OCI-LY1 (cell line): ENCODE results near the gene WDR59.

ENCODE experiments used
- H2AFZ ChIP-seq: fragments of 200-600 bp; sonication (generic), shearing (Covaris generic); 2 replicates; pipeline ENCODE4 v1.6.0; 2014; ENCODE audit warnings: antibody characterized with exemption, mild to moderate bottlenecking, low read length
- H3F3A ChIP-seq: fragments of 200-600 bp; sonication (generic), shearing (Covaris generic); 2 replicates; pipeline ENCODE4 v1.6.0; 2014; ENCODE audit warnings: mild to moderate bottlenecking, antibody characterized with exemption, low read length, moderate library complexity; ENCODE audit not compliant: insufficient read depth
- H3K27ac ChIP-seq: fragments of 200-600 bp; sonication (generic); 2 replicates; pipeline ENCODE4 v1.5.1; 2014; ENCODE audit warnings: low read length, mixed run types, mild to moderate bottlenecking, low read depth; ENCODE audit not compliant: poor library complexity, severe bottlenecking
- H3K27me3 ChIP-seq: fragments of 200-600 bp; sonication (generic); 2 replicates; pipeline ENCODE4 v1.6.0; 2014; ENCODE audit warnings: antibody characterized with exemption, mild to moderate bottlenecking, low read length, moderate library complexity; ENCODE audit not compliant: insufficient read depth
- H3K36me3 ChIP-seq: fragments of 200-600 bp; sonication (generic); 2 replicates; pipeline ENCODE4 v1.6.1; 2014; ENCODE audit warnings: mild to moderate bottlenecking, antibody characterized with exemption, low read length, moderate library complexity, mixed read lengths; ENCODE audit not compliant: insufficient read depth
- H3K4me1 ChIP-seq: fragments of 200-600 bp; sonication (generic); 2 replicates; pipeline ENCODE4 v1.5.1; 2014; ENCODE audit warnings: mild to moderate bottlenecking, low read length, moderate library complexity; ENCODE audit not compliant: insufficient read depth, severe bottlenecking
- H3K4me2 ChIP-seq: fragments of 200-600 bp; sonication (generic), shearing (Covaris generic); 2 replicates; pipeline ENCODE4 v1.6.1; 2014; ENCODE audit warnings: low read length
- H3K4me3 ChIP-seq: fragments of 200-600 bp; sonication (generic); 2 replicates; pipeline ENCODE4 v1.5.1; 2014; ENCODE audit warnings: low read length, low read depth, mild to moderate bottlenecking, mixed read lengths; ENCODE audit not compliant: poor library complexity, severe bottlenecking
- H3K79me2 ChIP-seq: fragments of 200-600 bp; shearing (Covaris generic); 2 replicates; pipeline ENCODE4 v1.6.1; 2016; ENCODE audit warnings: mixed run types, low read length, mixed read lengths; ENCODE audit not compliant: insufficient read depth
- H3K9ac ChIP-seq: fragments of 200-600 bp; sonication (generic), shearing (Covaris generic); 2 replicates; pipeline ENCODE4 v1.6.1; 2014; ENCODE audit warnings: mild to moderate bottlenecking, low read length, mixed read lengths
- H3K9me2 ChIP-seq: fragments of 200-600 bp; sonication (generic), shearing (Covaris generic); 2 replicates; pipeline ENCODE4 v1.6.1; 2014; ENCODE audit warnings: low read depth, mild to moderate bottlenecking, low read length, mixed read lengths
- H3K9me3 ChIP-seq: fragments of 200-600 bp; shearing (Covaris generic); 2 replicates; pipeline ENCODE4 v1.6.1; 2014; ENCODE audit warnings: low read length, mixed read lengths
- H4K20me1 ChIP-seq: fragments of 200-600 bp; sonication (generic), shearing (Covaris generic); 2 replicates; pipeline ENCODE4 v1.6.0; 2016; ENCODE audit warnings: mild to moderate bottlenecking, low read length; ENCODE audit not compliant: insufficient read depth
- CTCF ChIP-seq: fragments of 200-600 bp; sonication (generic), shearing (Covaris generic); IDR thresholded peaks from 2 replicates; pipeline ENCODE4 v1.5.1; 2017; ENCODE audit warnings: mild to moderate bottlenecking, antibody characterized with exemption, low read length, moderate library complexity, mixed read lengths
- EZH2 ChIP-seq: fragments of 200-600 bp; sonication (generic), shearing (Covaris generic); IDR thresholded peaks from 2 replicates; pipeline ENCODE4 v1.8.0; 2017; ENCODE audit warnings: borderline replicate concordance, mixed run types, mild to moderate bottlenecking, antibody characterized with exemption, low read length, moderate library complexity, mixed read lengths

Gene WDR59

GRCh38 chr16:74944466-74944865 lies 40.5 kb downstream of the WDR59 start:
- Histone ChIP-seq H2AFZ (no peak overlapping the region), H3K4me2 (no peak overlapping the region), H3K79me2 (no peaks in the 10 kb centered on the region), H3K4me3 (no peak overlapping the region), H4K20me1 (no peaks in the 10 kb centered on the region), H3K27me3 (no peaks in the 10 kb centered on the region), H3K27ac (no peak overlapping the region), H3K9ac (no peak overlapping the region), H3F3A (no peaks in the 10 kb centered on the region), H3K9me2 (no peaks in the 10 kb centered on the region), H3K36me3 (peaks cover 57% of the 10 kb centered on the region), H3K9me3 (no peaks in the 10 kb centered on the region), H3K4me1 (no peaks in the 10 kb centered on the region)
- TF ChIP-seq EZH2 (no peak), CTCF (no peak)

DNA sequence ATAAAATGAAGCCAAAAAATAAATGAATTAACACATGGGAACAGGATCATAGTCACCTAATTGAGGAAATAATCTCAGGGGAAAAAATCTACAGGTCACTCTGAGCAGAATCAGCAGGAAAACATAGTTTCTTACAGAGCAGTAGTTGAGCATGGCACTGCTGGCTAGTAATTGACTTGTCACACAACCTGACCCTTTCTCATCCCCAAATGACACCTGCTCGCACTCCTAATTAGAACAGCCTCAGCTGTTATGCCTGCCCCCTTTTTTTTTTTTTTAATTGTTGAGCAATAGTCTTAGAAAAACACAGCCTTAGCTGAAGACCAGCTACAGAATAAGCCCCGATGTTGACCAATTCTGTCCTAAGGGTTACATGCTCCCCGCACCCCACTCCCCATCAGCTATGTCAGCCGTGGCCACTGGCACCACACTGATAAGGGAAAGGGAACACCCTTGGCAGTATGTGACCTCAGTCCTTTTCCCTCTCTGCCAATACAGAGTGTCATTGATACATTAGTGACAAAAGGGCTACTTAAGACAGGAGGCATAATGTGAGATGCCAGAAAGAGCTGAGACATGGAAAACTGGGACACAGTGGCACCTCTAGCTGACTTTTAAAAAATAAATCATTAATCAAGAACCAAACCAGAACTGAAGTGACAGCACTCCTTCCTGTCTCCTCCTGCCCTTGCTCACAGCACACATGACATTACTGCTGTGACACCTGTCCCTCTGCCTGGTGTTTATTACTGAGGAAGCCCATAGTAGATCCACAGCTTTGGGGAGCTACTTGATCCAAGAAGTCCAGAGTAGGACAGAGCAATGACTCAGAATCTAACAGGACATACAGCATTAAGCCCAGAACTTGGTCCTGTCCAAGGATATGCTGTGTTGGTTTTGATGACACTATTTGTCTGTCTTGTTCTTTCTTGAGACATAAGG lies 41.7 kb downstream of the WDR59 start:
- H3F3A ChIP-seq, result no peaks in the 10 kb centered on the region
- H3K27ac ChIP-seq, result no peak overlapping the region
- no peak overlapping the region for H3K9ac ChIP-seq
- H3K79me2 ChIP-seq, result no peaks in the 10 kb centered on the region
- H3K9me3 ChIP-seq, result no peaks in the 10 kb centered on the region
- H3K36me3 ChIP-seq, result peaks cover 61% of the 10 kb centered on the region
- H3K4me3 ChIP-seq, result no peak overlapping the region
- H3K9me2 ChIP-seq, result no peaks in the 10 kb centered on the region
- no peak overlapping the region for H2AFZ ChIP-seq
- TF ChIP-seq EZH2 (no peak), CTCF (no peak)
- H3K4me2 ChIP-seq, result no peak overlapping the region
- H4K20me1 ChIP-seq, result no peaks in the 10 kb centered on the region
- no peaks in the 10 kb centered on the region for H3K4me1 ChIP-seq
- H3K27me3 ChIP-seq, result no peaks in the 10 kb centered on the region

GRCh38 chr16:74942566-74942965 lies 42.4 kb downstream of the WDR59 start:
- TF ChIP-seq EZH2 (no peak), CTCF (no peak)
- H3K27me3 ChIP-seq, result no peaks in the 10 kb centered on the region
- no peaks in the 10 kb centered on the region for H3F3A ChIP-seq
- no peaks in the 10 kb centered on the region for H3K79me2 ChIP-seq
- no peaks in the 10 kb centered on the region for H3K9me2 ChIP-seq
- H4K20me1 ChIP-seq, result no peaks in the 10 kb centered on the region
- no peak overlapping the region for H3K4me3 ChIP-seq
- no peak overlapping the region for H3K27ac ChIP-seq
- no peak overlapping the region for H3K4me2 ChIP-seq
- no peak overlapping the region for H2AFZ ChIP-seq
- H3K9me3 ChIP-seq, result no peaks in the 10 kb centered on the region
- peaks cover 61% of the 10 kb centered on the region for H3K36me3 ChIP-seq
- H3K9ac ChIP-seq, result no peak overlapping the region
- H3K4me1 ChIP-seq, result no peaks in the 10 kb centered on the region
